ENCODE data around the gene BCL11A.

The BCL11A gene

GRCh38 chr2:60525899-60526298 is 27.6 kb downstream of the BCL11A start:
- no peak for DNase-seq (ENCODE audit: low read depth)

GRCh38 chr2:60524874-60525273 is 28.6 kb downstream of the BCL11A start:
- DNase-seq (ENCODE audit: low read depth), result no peak

GRCh38 chr2:60523963-60524362 is 29.5 kb downstream of the BCL11A start:
- DNase-seq (ENCODE audit: low read depth), result no peak

- no peak for DNase-seq (ENCODE audit: low read depth)
Measured at GRCh38 chr2:60522462-60522861, 31.0 kb downstream of the BCL11A start.

- no peak for DNase-seq (ENCODE audit: low read depth)
Measured at GRCh38 chr2:60521626-60522025, 31.8 kb downstream of the BCL11A start.

GRCh38 chr2:60520917-60521539 is 32.4 kb downstream of the BCL11A start:
- DNase-seq (ENCODE audit: low read depth), result no peak

GRCh38 chr2:60520151-60520876 is 33.1 kb downstream of the BCL11A start:
- no peak for DNase-seq (ENCODE audit: low read depth)

GRCh38 chr2:60519231-60519863 is 34.1 kb downstream of the BCL11A start:
- DNase-seq (ENCODE audit: low read depth), result no peak

GRCh38 chr2:60518567-60518966 is 34.9 kb downstream of the BCL11A start:
- DNase-seq (ENCODE audit: low read depth), result no peak

GRCh38 chr2:60517446-60517845 is 36.0 kb downstream of the BCL11A start:
- no peak for DNase-seq (ENCODE audit: low read depth)

- no peak for DNase-seq (ENCODE audit: low read depth)
Measured at GRCh38 chr2:60516826-60517225, 36.6 kb downstream of the BCL11A start.

- no peak for DNase-seq (ENCODE audit: low read depth)
Measured at GRCh38 chr2:60516383-60516811, 37.1 kb downstream of the BCL11A start.

- DNase-seq (ENCODE audit: low read depth), result no peak
Measured at GRCh38 chr2:60515721-60516226, 37.7 kb downstream of the BCL11A start.

- DNase-seq (ENCODE audit: low read depth), result no peak
Measured at GRCh38 chr2:60513996-60514395, 39.5 kb downstream of the BCL11A start.

- no peak for DNase-seq (ENCODE audit: low read depth)
Measured at GRCh38 chr2:60513191-60513590, 40.3 kb downstream of the BCL11A start.

GRCh38 chr2:60512641-60513040 is 40.8 kb downstream of the BCL11A start:
- no peak for DNase-seq (ENCODE audit: low read depth)

GRCh38 chr2:60512062-60512622 is 41.3 kb downstream of the BCL11A start:
- no peak for DNase-seq (ENCODE audit: low read depth)

- no peak for DNase-seq (ENCODE audit: low read depth)
Measured at GRCh38 chr2:60510713-60511112, 42.7 kb downstream of the BCL11A start.

- no peak for DNase-seq (ENCODE audit: low read depth)
Measured at GRCh38 chr2:60509066-60509465, 44.4 kb downstream of the BCL11A start.

GRCh38 chr2:60508339-60508917 is 45.0 kb downstream of the BCL11A start:
- DNase-seq (ENCODE audit: low read depth), result no peak

GRCh38 chr2:60507211-60507965 is 46.1 kb downstream of the BCL11A start:
- no peak for DNase-seq (ENCODE audit: low read depth)

GRCh38 chr2:60505880-60506260 is 47.6 kb downstream of the BCL11A start:
- no peak for DNase-seq (ENCODE audit: low read depth)

Measured in stimulated activated CD8-positive, alpha-beta memory T cell treated with anti-CD3 and anti-CD28 coated beads, Interleukin-12 subunit alpha, Interleukin-12 subunit beta, amount 100 ng/mL, for 1 hour (primary cell).